Ammon's horn (tissue), 1 donor: ENCODE measurements around the gene TMEM170B.
"Not testable (repeated sequence)": the region's sequence is repeated elsewhere in the genome, so short reads cannot be mapped to it uniquely, and the experiment has no call there.

Experiments used
- DNase-seq: peaks from one replicate; pipeline ENCODE4 v3.0.0-alpha.2; 2016; ENCODE audit warnings: low spot score

TMEM170B gene

DNA sequence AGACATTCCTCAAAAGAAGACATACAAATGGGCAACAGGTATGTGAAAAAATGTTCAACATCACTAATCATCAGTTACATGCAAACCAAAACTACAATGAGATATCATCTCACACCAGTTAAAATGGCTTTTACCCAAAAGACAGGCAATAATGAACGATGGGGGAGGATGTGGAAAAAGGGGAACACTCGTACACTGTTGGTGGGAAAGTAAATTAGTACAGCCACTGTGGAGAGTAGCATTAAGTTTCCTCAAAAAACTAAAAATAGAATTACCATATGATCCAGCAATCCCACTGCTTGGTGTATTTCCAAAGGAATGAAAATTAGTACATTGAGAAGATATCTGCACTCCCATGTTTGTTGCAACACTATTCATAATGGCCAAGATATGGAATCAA lies 8.6 kb upstream of the TMEM170B start:
- no peak for DNase-seq

DNA sequence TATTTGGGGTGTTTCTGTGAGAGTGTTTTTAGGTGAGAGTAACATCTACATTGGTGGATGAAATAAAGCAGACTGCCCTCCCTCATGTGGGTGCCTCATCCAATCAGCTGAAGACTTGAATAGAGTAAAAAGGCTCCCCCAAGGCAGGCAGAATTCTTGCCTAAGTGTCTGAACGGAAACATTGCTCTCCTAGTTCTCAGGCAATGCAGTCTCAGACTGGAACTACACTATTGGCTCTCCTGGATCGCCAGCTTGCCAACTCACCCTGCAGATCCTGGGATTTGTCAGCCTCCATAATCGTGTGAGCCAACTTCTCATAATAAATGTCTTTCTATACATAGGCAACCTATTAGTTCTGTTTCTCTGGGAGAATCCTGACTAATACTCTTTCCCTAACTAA lies 5.5 kb upstream of the TMEM170B start:
- peak; percentile 21 for DNase-seq

- DNase-seq, result no peak
Observed at GRCh38 chr6:11534561-11534960, 3.0 kb upstream of the TMEM170B start.

GRCh38 chr6:11535801-11536230 lies 1.7 kb upstream of the TMEM170B start:
- no peak for DNase-seq

GRCh38 chr6:11536795-11537194 lies 754 bp upstream of the TMEM170B start:
- peak; percentile 22 for DNase-seq

GRCh38 chr6:11538052-11538818 lies 686 bp downstream of the TMEM170B start:
- DNase-seq, result peak; percentile 55

DNA sequence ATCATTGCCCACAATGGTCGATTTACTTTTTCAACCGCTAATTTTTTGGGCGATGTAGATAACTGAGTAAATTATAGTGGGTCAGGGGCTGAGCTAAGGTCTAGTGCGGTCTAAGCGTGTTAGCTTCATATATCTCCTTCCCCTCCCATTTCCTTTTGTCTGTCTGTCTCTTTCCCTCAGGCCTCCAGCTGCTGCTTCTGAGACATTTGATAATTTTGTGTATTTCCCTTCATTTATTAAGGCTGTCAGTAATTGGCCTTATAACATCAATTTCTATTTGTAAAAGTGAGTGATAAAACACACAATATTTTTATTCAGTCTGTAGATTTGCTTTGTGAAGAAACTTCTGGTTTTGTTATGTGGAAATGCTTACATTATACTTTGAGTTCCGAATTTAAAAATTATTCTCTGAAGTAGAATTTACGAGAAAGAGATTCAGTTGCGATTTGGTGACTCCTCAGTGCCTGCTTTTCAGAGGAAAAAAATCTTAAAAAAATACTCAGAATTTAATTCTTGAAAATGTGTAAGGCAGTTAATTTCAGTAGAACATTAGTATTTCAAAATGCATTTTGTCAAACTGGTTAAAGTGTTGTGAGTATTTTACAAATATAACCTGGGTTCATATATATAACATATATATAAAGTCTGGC lies 1.4 kb downstream of the TMEM170B start:
- no peak for DNase-seq

DNA sequence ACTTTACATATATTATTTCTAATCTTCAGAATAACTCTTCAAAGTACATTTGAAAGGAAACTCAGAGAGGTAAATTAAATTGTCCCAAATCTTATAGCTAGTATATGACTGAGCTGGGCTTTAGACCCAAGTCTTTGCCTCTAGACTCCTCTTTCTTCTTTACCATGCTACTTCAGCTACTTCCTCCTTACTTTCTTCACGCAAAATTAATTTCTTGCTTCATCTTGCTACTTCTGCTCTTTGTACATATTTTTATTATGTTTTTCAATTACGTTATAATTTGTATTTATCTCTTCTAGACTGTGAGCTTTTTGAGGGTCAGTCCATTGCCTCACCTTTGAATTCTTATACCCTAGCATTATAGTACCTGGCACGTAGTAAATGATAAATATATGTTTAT lies 5.3 kb downstream of the TMEM170B start:
- no peak for DNase-seq

GRCh38 chr6:11543919-11544518 lies 6.5 kb downstream of the TMEM170B start:
- no peak for DNase-seq

DNA sequence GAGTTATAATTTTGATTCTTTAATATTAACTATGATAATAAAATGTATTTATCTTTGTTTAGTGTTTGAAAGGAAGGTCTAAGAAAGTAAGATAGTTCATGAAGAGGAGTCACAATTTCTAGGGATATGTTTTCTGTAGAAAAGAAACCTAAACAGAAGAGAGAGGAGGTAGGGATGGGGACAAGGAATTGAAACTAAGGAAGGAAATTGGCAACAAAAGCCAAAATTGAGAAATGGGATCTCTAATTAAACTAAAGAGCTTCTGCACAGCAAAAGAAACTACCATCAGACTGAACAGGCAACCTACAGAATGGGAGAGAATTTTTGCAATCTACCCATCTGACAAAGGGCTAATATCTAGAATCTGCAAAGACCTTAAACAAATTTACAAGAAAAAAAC lies 10.3 kb downstream of the TMEM170B start:
- not testable (repeated sequence) for DNase-seq

DNA sequence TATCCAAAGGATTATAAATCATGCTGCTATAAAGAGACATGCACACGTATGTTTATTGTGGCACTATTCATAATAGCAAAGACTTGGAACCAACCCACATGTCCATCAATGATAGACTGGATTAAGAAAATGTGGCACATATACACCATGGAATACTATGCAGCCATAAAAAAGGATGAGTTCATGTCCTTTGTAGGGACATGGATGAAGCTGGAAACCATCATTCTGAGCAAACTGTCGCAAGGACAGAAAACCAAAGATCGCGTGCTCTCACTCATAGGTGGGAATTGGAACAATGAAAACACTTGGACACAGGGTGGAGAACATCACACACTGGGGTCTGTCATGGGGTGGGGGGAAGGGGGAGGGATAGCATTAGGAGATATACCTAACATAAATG lies 11.0 kb downstream of the TMEM170B start:
- DNase-seq, result not testable (repeated sequence)

- no peak for DNase-seq
Observed at GRCh38 chr6:11551053-11551452, 13.5 kb downstream of the TMEM170B start.

DNA sequence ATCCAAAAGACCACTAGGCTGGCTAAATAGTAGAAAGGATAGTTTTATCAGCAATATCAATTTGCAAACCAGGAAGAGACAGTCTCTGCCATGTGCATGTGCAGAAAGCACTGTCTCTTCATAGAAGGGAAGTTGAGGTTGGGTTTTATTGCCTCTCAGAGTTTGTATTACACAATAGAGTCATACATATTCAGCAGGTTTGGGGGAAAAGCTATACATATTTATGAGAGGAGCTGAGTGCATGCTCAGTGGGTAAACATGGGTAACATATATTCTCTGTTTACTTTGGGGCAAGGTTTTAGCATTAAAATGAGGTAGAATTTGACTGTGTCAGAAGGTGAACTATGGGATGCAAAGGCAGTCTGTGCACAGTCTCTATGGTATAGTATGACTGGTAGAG lies 14.9 kb downstream of the TMEM170B start:
- no peak for DNase-seq

DNA sequence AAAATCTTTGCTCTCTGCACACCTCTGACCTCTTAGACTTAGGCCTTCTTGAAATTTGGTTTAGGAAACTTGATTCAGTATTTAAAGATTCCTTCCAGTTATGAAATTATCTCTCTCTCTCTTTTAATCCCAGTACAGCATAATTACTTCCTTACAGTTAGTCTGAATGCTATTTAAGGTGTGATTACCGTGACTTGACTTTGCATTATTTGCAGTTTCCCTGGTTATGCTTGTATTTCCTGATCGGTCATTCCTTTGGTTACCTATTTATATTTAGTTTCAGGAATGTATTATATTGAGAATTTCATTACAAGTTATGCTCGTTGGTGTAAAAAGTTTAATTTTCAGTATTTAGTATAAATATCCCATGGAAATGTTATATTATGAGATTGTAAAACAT lies 16.3 kb downstream of the TMEM170B start:
- no peak for DNase-seq

DNA sequence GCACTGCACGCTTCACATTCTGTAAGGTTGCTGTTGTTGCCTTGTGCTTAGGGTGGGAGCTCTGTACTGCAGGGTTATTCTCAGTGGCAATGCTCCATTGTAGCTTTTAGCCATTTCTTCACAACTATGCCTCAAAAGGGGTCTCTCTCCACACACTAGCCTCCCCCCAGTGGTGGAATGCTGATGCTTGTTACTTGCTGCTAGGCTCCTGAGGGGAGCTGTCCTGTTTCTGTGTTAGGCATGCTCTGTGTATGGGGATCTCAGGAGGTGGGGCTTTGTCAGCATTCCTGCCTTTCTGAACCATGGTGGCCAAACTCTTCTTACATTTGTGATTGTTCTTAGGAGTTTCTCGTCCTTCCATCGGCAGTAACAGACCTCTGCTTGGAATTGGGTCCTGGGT lies 18.8 kb downstream of the TMEM170B start:
- DNase-seq, result no peak

- DNase-seq, result no peak
Observed at GRCh38 chr6:11563793-11564192, 26.2 kb downstream of the TMEM170B start.

- DNase-seq, result no peak
Observed at GRCh38 chr6:11566609-11567008, 29.1 kb downstream of the TMEM170B start.

GRCh38 chr6:11571073-11571472 lies 33.5 kb downstream of the TMEM170B start:
- no peak for DNase-seq

GRCh38 chr6:11575408-11576033 lies 38.0 kb downstream of the TMEM170B start:
- peak; percentile 87 for DNase-seq

- DNase-seq, result no peak
Observed at GRCh38 chr6:11580686-11581405, 43.3 kb downstream of the TMEM170B start.

DNA sequence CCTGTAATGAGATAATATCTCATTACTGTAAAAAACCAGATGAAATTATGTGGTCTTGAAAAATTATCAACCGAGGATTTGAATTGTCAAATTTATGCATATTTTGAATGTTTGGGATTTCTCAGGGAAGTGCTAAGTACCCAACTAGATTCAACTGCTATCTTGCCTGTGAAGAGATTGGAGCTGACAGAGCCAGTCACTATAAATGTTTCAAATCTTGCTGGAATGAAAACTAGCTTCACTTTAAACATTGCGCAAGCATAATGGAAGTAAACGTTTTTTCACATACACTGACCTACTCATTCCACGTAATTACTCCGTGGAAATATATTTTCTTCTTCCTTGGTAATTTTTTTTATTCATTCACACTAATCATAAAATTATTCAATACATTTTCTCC lies 46.7 kb downstream of the TMEM170B start:
- DNase-seq, result no peak

DNA sequence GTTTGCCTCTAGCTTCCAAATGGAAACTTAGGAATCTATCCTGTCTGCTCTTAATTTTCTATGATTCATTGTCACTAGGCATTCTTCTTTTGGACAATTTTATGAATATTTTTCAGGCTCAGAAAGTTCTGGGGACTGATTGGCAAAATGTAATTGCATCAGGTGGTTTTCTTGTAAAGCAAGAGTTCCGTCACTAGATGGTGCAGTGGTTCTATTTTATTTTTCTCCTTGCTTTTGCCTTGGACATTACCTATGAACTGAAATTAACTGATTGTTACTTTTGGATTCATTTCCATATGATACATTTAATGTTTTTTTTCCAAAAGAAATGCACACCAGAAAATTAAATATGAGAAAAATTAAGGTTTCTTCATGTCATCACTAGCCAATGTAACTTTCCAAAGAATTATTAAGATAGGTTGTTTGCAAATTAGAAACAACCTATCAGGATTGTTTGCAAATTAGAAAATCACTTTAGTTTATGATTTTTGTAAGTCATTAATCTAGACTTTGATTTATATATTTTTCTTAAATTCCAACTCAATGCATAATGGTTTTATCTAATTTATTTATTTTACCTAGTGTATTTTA lies 48.0 kb downstream of the TMEM170B start:
- peak; percentile 40 for DNase-seq
